MG63 (cell line): Measurements from ENCODE around the gene CELF3. TPM values are rescaled to one million over a fixed set of nuclear protein-coding genes. Genes with fewer than 3 reads are reported as not detected.

Experiments used
- DNase-seq: peaks from one replicate; pipeline ENCODE4 v3.0.0-alpha.2; 2020
- H3K27me3 ChIP-seq: fragments of 250-450 bp; sonication (Bioruptor Pico); 2 replicates; pipeline ENCODE4 v1.5.1; 2020; ENCODE audit warnings: mild to moderate bottlenecking, moderate library complexity
- H3K36me3 ChIP-seq: fragments of 250-450 bp; sonication (Bioruptor Pico); 2 replicates; pipeline ENCODE4 v1.5.1; 2020; ENCODE audit warnings: mild to moderate bottlenecking, moderate library complexity
- H3K4me3 ChIP-seq: fragments of 250-450 bp; sonication (Bioruptor Pico); 2 replicates; pipeline ENCODE4 v1.5.1; 2020; ENCODE audit warnings: mild to moderate bottlenecking, moderate library complexity
- H3K9me3 ChIP-seq: fragments of 250-450 bp; sonication (Bioruptor Pico); 2 replicates; pipeline ENCODE4 v1.5.1; 2020; ENCODE audit warnings: mild to moderate bottlenecking, moderate library complexity
- total RNA-seq: library from RNA; depleted of rRNA; stranded (reverse); fragments of >200 nt; shearing (Covaris generic); gene quantifications from 2 replicates; pipeline ENCODE4 v1.2.3, GENCODE V29; 2014; ENCODE audit warnings: low replicate concordance

CELF3 gene
- total RNA-seq, 1 experiment from 2014 or later = not detected

GRCh38 chr1:151728151-151729054 lies 11.8 kb upstream of the CELF3 start:
- Histone ChIP-seq H3K27me3 (no peaks in the 10 kb centered on the region; the same call in 1 of the 2 replicates), H3K4me3 (no peak overlapping the region), H3K36me3 (no peaks in the 10 kb centered on the region), H3K9me3 (no peaks in the 10 kb centered on the region)
- DNase-seq = no peak

GRCh38 chr1:151723726-151724370 lies 7.2 kb upstream of the CELF3 start:
- H3K9me3 ChIP-seq = no peaks in the 10 kb centered on the region
- no peak for DNase-seq
- H3K36me3 ChIP-seq = no peaks in the 10 kb centered on the region
- no peak overlapping the region for H3K4me3 ChIP-seq
- peaks cover 6% of the 10 kb centered on the region; the same call in 1 of the 2 replicates for H3K27me3 ChIP-seq

GRCh38 chr1:151721788-151722510 lies 5.3 kb upstream of the CELF3 start:
- Histone ChIP-seq H3K36me3 (no peaks in the 10 kb centered on the region), H3K9me3 (no peaks in the 10 kb centered on the region), H3K27me3 (peaks cover 6% of the 10 kb centered on the region; the same call in 1 of the 2 replicates), H3K4me3 (peak overlapping the region; percentile 26)
- DNase-seq = no peak

GRCh38 chr1:151720974-151721787 lies 4.6 kb upstream of the CELF3 start, which contains the start of gene RIIAD1:
TSS of gene RIIAD1 (plus strand) at chr1:151721522. CDS start at chr1:151721537, 15 bp downstream.
- peak within 1 kb of the TSS; percentile 26 for H3K4me3 ChIP-seq
- peak; percentile 26 for DNase-seq
- H3K27me3 ChIP-seq = peaks cover 6% of the 10 kb centered on the region; the same call in 1 of the 2 replicates
- no peaks in the 10 kb centered on the region for H3K9me3 ChIP-seq
- no peaks in the 10 kb centered on the region for H3K36me3 ChIP-seq

GRCh38 chr1:151720554-151720953 lies 4.0 kb upstream of the CELF3 start:
- Histone ChIP-seq H3K4me3 (peak overlapping the region; percentile 19), H3K9me3 (no peaks in the 10 kb centered on the region), H3K27me3 (peaks cover 8% of the 10 kb centered on the region; the same call in 1 of the 2 replicates), H3K36me3 (no peaks in the 10 kb centered on the region)
- no peak for DNase-seq

GRCh38 chr1:151720125-151720524 lies 3.5 kb upstream of the CELF3 start:
- Histone ChIP-seq H3K27me3 (peaks cover 8% of the 10 kb centered on the region; the same call in 1 of the 2 replicates), H3K9me3 (no peaks in the 10 kb centered on the region), H3K4me3 (no peak overlapping the region), H3K36me3 (no peaks in the 10 kb centered on the region)
- no peak for DNase-seq

- Histone ChIP-seq H3K4me3 (no peak overlapping the region), H3K36me3 (no peaks in the 10 kb centered on the region), H3K9me3 (no peaks in the 10 kb centered on the region), H3K27me3 (peaks cover 8% of the 10 kb centered on the region)
- DNase-seq = no peak
Observed at GRCh38 chr1:151718666-151719065, 2.1 kb upstream of the CELF3 start.

- DNase-seq = no peak
- H3K27me3 ChIP-seq = peaks cover 8% of the 10 kb centered on the region
Observed at GRCh38 chr1:151718011-151718431, 1.4 kb upstream of the CELF3 start.

GRCh38 chr1:151716405-151716762 lies 219 bp downstream of the CELF3 start:
- DNase-seq = no peak
- H3K27me3 ChIP-seq = peaks cover 3% of the 10 kb centered on the region; the same call in 1 of the 2 replicates

More at GRCh38 chr1:151718011-151718431, 1.4 kb upstream of the CELF3 start:
- Histone ChIP-seq H3K9me3 (no peaks in the 10 kb centered on the region), H3K4me3 (no peak overlapping the region), H3K36me3 (no peaks in the 10 kb centered on the region)

GRCh38 chr1:151715726-151716404 lies 738 bp downstream of the CELF3 start:
- DNase-seq = no peak
- no peaks in the 10 kb centered on the region for H3K36me3 ChIP-seq
- H3K9me3 ChIP-seq = no peaks in the 10 kb centered on the region
- H3K27me3 ChIP-seq = peaks cover 3% of the 10 kb centered on the region; the same call in 1 of the 2 replicates
- no peak overlapping the region for H3K4me3 ChIP-seq

More at GRCh38 chr1:151716405-151716762, 219 bp downstream of the CELF3 start:
- Histone ChIP-seq H3K36me3 (no peaks in the 10 kb centered on the region), H3K4me3 (no peak overlapping the region), H3K9me3 (no peaks in the 10 kb centered on the region)

- Histone ChIP-seq H3K27me3 (peaks cover 3% of the 10 kb centered on the region; the same call in 1 of the 2 replicates), H3K36me3 (no peaks in the 10 kb centered on the region), H3K4me3 (no peak overlapping the region), H3K9me3 (no peaks in the 10 kb centered on the region)
- DNase-seq = no peak
Observed at GRCh38 chr1:151714820-151715725, 1.5 kb downstream of the CELF3 start.

- Histone ChIP-seq H3K36me3 (no peaks in the 10 kb centered on the region), H3K27me3 (peaks cover 3% of the 10 kb centered on the region; the same call in 1 of the 2 replicates), H3K9me3 (no peaks in the 10 kb centered on the region), H3K4me3 (no peak overlapping the region)
- no peak for DNase-seq
Observed at GRCh38 chr1:151713874-151714273, 2.7 kb downstream of the CELF3 start.

- H3K4me3 ChIP-seq = no peak overlapping the region
- H3K9me3 ChIP-seq = no peaks in the 10 kb centered on the region
- H3K27me3 ChIP-seq = peaks cover 3% of the 10 kb centered on the region; the same call in 1 of the 2 replicates
Observed at GRCh38 chr1:151713044-151713443, 3.6 kb downstream of the CELF3 start.

GRCh38 chr1:151711951-151712350 lies 4.7 kb downstream of the CELF3 start:
- no peak for DNase-seq
- Histone ChIP-seq H3K27me3 (peaks cover 3% of the 10 kb centered on the region; the same call in 1 of the 2 replicates), H3K36me3 (no peaks in the 10 kb centered on the region), H3K9me3 (no peaks in the 10 kb centered on the region), H3K4me3 (no peak overlapping the region)

More at GRCh38 chr1:151713044-151713443, 3.6 kb downstream of the CELF3 start:
- H3K36me3 ChIP-seq = no peaks in the 10 kb centered on the region
- no peak for DNase-seq
